Measurements from ENCODE around the gene SALL1. TPM values are rescaled to one million over a fixed set of nuclear protein-coding genes. Genes with fewer than 3 reads are reported as not detected.

SALL1 gene
- total and polyA plus RNA-seq, 2 donors (not counting 3 experiments of a cell fraction or from before 2014, with no cell fraction given), result not detected

- POLR2A ChIA-PET, result no interaction called here
- Histone ChIP-seq H3K9me1 (replicated peaks; ENCODE audit: control insufficient read depth, extremely low read depth, insufficient read depth, low read length) (no peaks in the 10 kb centered on the region), H3K79me2 (ENCODE audit: control insufficient read depth, insufficient read depth, low read length) (no peaks in the 10 kb centered on the region), H3K27me3 (ENCODE audit: control insufficient read depth in 2 of 2, insufficient read depth in 2 of 2, low read length in 2 of 2) (no peaks in the 10 kb centered on the region), H2AFZ (ENCODE audit: low read depth, low read length) (no peak overlapping the region), H4K20me1 (replicated peaks; ENCODE audit: control insufficient read depth, extremely low read depth, insufficient read depth, low read length) (no peaks in the 10 kb centered on the region), H3K9me3 (replicated peaks; ENCODE audit: control insufficient read depth, insufficient read depth, low read length) (no peaks in the 10 kb centered on the region), H3K27ac (ENCODE audit: insufficient read depth, low read depth, low read length) (no peak overlapping the region), H3K9ac (replicated peaks; ENCODE audit: extremely low read depth, insufficient read depth, low read length) (no peak overlapping the region), H3K4me2 (ENCODE audit: insufficient read depth, low read length) (no peak overlapping the region), H3K36me3 (ENCODE audit: control insufficient read depth in 2 of 2, extremely low read depth in 1 of 2, insufficient read depth in 2 of 2, low read length in 2 of 2) (no peaks in the 10 kb centered on the region), H3K4me3 (replicated peaks in 1 of 3; ENCODE audit: insufficient read depth in 1 of 3, low read depth in 1 of 3, low read length in 3 of 3) (no peak overlapping the region), H3K4me1 (ENCODE audit: control insufficient read depth, extremely low read depth, insufficient read depth, low read length) (no peaks in the 10 kb centered on the region)
- intact Hi-C loops (cut with micrococcal nuclease) (no loop called here), dilution Hi-C loops (cut with MboI; ENCODE audit: extremely low pct_ligation_motif_present, low sequenced_read_pairs) (no loop called here)
- no TSS peak for BruUV-seq (replicated peaks)
- CTCF ChIA-PET, result no interaction called here
- FAIRE-seq (no peak), DNase-seq (ENCODE audit: low read depth, low spot score) (no peak)
- no peak for TF ChIP-seq MYC (IDR thresholded peaks at IDR 0.05; ENCODE audit: low read depth, low read length)
- no peak for TF ChIP-seq JUN (IDR thresholded peaks at IDR 0.05; ENCODE audit: borderline replicate concordance, insufficient read depth, insufficient read length, low read depth)
- TF ChIP-seq GATA2 (IDR thresholded peaks at IDR 0.05; ENCODE audit: insufficient read depth, insufficient read length, low read depth, low read length), result no peak
- TF ChIP-seq EZH2 (IDR thresholded peaks at IDR 0.05; ENCODE audit: borderline replicate concordance, low read depth, low read length, severe bottlenecking), result no peak
- no peak for TF ChIP-seq FOS (IDR thresholded peaks at IDR 0.05; ENCODE audit: borderline replicate concordance, insufficient read depth, low read length)
- no peak for TF ChIP-seq CTCF (IDR thresholded peaks at IDR 0.05; ENCODE audit: extremely low read depth in 1 of 2, insufficient read depth in 1 of 2, low read depth in 1 of 2, low read length in 2 of 2)
These were observed 18.5 kb downstream of the SALL1 start for GRCh38 chr16:51132490-51133115.
